Limb (tissue), 2 donors: Measurements from ENCODE around the gene GTF3C4.
"Not testable (repeated sequence)": the region's sequence is repeated elsewhere in the genome, so short reads cannot be mapped to it uniquely, and the experiment has no call there.

Experiments
- DNase-seq, 2 donors: peaks; one replicate each; pipeline ENCODE4 v3.0.0-alpha.2; 2016; ENCODE audit errors: extremely low spot score in 2 of 2

Gene GTF3C4

GRCh38 chr9:132698989-132699388 lies 28.7 kb downstream of the GTF3C4 start:
- DNase-seq: no peak

GRCh38 chr9:132699956-132700355 lies 29.7 kb downstream of the GTF3C4 start:
- DNase-seq: no peak

GRCh38 chr9:132702254-132702653 lies 32.0 kb downstream of the GTF3C4 start:
- no peak for DNase-seq

- DNase-seq: no peak
Measured at GRCh38 chr9:132703336-132703735, 33.1 kb downstream of the GTF3C4 start.

- no peak for DNase-seq
Measured at GRCh38 chr9:132708239-132708638, 38.0 kb downstream of the GTF3C4 start.

GRCh38 chr9:132708769-132709430 lies 38.6 kb downstream of the GTF3C4 start:
- DNase-seq: no peak

- no peak for DNase-seq
Measured at GRCh38 chr9:132710333-132710732, 40.1 kb downstream of the GTF3C4 start.

- not testable (repeated sequence) for DNase-seq
Measured at GRCh38 chr9:132711152-132711551, 40.9 kb downstream of the GTF3C4 start.

- DNase-seq: no peak
Measured at GRCh38 chr9:132711846-132712245, 41.6 kb downstream of the GTF3C4 start.

GRCh38 chr9:132712753-132713152 lies 42.5 kb downstream of the GTF3C4 start:
- DNase-seq: no peak

- DNase-seq: no peak
Measured at GRCh38 chr9:132716007-132716406, 45.7 kb downstream of the GTF3C4 start.

- DNase-seq: no peak
Measured at GRCh38 chr9:132717326-132717945, 47.2 kb downstream of the GTF3C4 start.

- DNase-seq: not testable (repeated sequence)
Measured at GRCh38 chr9:132718381-132718928, 48.2 kb downstream of the GTF3C4 start.

- no peak for DNase-seq
Measured at GRCh38 chr9:132721661-132722060, 51.4 kb downstream of the GTF3C4 start.

GRCh38 chr9:132722564-132723065 lies 52.4 kb downstream of the GTF3C4 start:
- DNase-seq: no peak

GRCh38 chr9:132723809-132724208 lies 53.5 kb downstream of the GTF3C4 start:
- no peak for DNase-seq

GRCh38 chr9:132725306-132725705 lies 55.0 kb downstream of the GTF3C4 start:
- DNase-seq: no peak

- DNase-seq: no peak
Measured at GRCh38 chr9:132726576-132727130, 56.4 kb downstream of the GTF3C4 start.

- DNase-seq: no peak
Measured at GRCh38 chr9:132728071-132728470, 57.8 kb downstream of the GTF3C4 start.

GRCh38 chr9:132728497-132728896 lies 58.2 kb downstream of the GTF3C4 start:
- no peak for DNase-seq

- DNase-seq: no peak
Measured at GRCh38 chr9:132729235-132729890, 59.1 kb downstream of the GTF3C4 start.
